ENCODE measurements around the gene GNAI1.

GNAI1 gene

DNA sequence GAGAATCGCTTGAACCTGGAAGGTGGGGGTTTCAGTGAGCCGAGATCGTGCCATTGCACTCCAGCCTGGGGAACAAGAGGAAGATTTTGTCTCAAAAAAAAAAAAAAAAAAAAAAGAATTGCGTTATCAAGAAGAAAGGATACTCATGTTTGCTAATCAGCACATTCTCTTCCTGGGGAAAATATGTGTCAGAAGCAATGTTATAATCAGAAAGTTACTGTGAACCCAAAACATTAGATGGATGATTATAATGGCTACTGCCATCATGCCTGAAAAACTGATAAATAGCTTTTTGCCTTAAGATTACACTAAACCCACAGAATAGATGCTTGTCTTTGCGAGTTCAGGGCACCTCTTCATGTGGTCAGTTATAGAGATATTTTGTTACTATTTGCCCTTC lies 24.3 kb upstream of the GNAI1 start:
- Histone ChIP-seq H4K20me1 (ENCODE audit: insufficient read depth, low read length) (no peaks in the 10 kb centered on the region), H3K79me2 (ENCODE audit: insufficient read depth, low read length) (no peaks in the 10 kb centered on the region), H3K4me3 (ENCODE audit: low read depth in 1 of 2, low read length in 2 of 2) (no peak overlapping the region), H3K4me2 (ENCODE audit: insufficient read depth, low read length) (no peak overlapping the region), H3K9me3 (ENCODE audit: insufficient read depth, low read length, severe bottlenecking) (no peaks in the 10 kb centered on the region), H3K27ac (ENCODE audit: low read length) (no peak overlapping the region), H2AFZ (ENCODE audit: low read depth, low read length) (no peak overlapping the region), H3K27me3 (ENCODE audit: insufficient read depth, low read length, poor library complexity) (no peaks in the 10 kb centered on the region), H3K36me3 (ENCODE audit: insufficient read depth, low read length) (no peaks in the 10 kb centered on the region), H3K9ac (ENCODE audit: low read depth, low read length) (no peak overlapping the region), H3K4me1 (ENCODE audit: insufficient read depth, low read length) (peaks cover 30% of the 10 kb centered on the region)
- TF ChIP-seq, protein P1, sequence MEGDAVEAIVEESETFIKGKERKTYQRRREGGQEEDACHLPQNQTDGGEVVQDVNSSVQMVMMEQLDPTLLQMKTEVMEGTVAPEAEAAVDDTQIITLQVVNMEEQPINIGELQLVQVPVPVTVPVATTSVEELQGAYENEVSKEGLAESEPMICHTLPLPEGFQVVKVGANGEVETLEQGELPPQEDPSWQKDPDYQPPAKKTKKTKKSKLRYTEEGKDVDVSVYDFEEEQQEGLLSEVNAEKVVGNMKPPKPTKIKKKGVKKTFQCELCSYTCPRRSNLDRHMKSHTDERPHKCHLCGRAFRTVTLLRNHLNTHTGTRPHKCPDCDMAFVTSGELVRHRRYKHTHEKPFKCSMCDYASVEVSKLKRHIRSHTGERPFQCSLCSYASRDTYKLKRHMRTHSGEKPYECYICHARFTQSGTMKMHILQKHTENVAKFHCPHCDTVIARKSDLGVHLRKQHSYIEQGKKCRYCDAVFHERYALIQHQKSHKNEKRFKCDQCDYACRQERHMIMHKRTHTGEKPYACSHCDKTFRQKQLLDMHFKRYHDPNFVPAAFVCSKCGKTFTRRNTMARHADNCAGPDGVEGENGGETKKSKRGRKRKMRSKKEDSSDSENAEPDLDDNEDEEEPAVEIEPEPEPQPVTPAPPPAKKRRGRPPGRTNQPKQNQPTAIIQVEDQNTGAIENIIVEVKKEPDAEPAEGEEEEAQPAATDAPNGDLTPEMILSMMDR (IDR thresholded peaks at IDR 0.05; ENCODE audit: borderline replicate concordance, extremely low read depth, low read length, poor library complexity, severe bottlenecking), result no peak
- DNase-seq (no peak), ATAC-seq (ENCODE audit: insufficient read depth, low read depth) (no peak)

DNA sequence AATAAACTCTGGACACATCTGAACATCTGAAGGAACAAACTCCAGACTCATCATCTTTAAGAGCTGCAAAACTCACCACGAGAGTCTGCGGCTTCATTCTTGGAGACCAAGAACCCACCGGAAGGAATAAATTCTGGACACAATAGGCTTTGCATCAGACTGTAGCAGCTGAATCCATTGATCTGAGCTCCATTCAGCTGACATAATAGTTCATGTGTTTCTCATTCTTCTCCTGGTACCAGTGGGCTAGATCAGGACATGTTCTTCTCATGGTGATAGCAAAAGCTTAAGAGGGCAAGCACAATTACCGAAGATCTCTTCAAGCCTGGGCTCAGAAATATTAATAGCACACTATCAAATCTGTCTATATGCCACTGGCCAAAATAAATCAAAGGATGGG lies 20.5 kb upstream of the GNAI1 start:
- no peak for ATAC-seq (ENCODE audit: insufficient read depth, low read depth)
- Histone ChIP-seq H3K36me3 (ENCODE audit: insufficient read depth, low read length) (no peaks in the 10 kb centered on the region), H2AFZ (ENCODE audit: low read depth, low read length) (no peak overlapping the region), H3K9me3 (ENCODE audit: insufficient read depth, low read length, severe bottlenecking) (no peaks in the 10 kb centered on the region), H3K9ac (ENCODE audit: low read depth, low read length) (no peak overlapping the region), H3K27ac (ENCODE audit: low read length) (no peak overlapping the region), H3K79me2 (ENCODE audit: insufficient read depth, low read length) (no peaks in the 10 kb centered on the region), H3K4me1 (ENCODE audit: insufficient read depth, low read length) (no peaks in the 10 kb centered on the region), H3K4me3 (ENCODE audit: low read depth in 1 of 2, low read length in 2 of 2) (no peak overlapping the region), H3K4me2 (ENCODE audit: insufficient read depth, low read length) (no peak overlapping the region), H3K27me3 (ENCODE audit: insufficient read depth, low read length, poor library complexity) (no peaks in the 10 kb centered on the region), H4K20me1 (ENCODE audit: insufficient read depth, low read length) (no peaks in the 10 kb centered on the region)
- TF ChIP-seq EZH2 (IDR thresholded peaks at IDR 0.05; ENCODE audit: borderline replicate concordance, low read depth, low read length, severe bottlenecking), result no peak
- TF ChIP-seq, protein P1 (IDR thresholded peaks at IDR 0.05; ENCODE audit: borderline replicate concordance, extremely low read depth, low read length, poor library complexity, severe bottlenecking), result no peak
- no peak for DNase-seq

DNA sequence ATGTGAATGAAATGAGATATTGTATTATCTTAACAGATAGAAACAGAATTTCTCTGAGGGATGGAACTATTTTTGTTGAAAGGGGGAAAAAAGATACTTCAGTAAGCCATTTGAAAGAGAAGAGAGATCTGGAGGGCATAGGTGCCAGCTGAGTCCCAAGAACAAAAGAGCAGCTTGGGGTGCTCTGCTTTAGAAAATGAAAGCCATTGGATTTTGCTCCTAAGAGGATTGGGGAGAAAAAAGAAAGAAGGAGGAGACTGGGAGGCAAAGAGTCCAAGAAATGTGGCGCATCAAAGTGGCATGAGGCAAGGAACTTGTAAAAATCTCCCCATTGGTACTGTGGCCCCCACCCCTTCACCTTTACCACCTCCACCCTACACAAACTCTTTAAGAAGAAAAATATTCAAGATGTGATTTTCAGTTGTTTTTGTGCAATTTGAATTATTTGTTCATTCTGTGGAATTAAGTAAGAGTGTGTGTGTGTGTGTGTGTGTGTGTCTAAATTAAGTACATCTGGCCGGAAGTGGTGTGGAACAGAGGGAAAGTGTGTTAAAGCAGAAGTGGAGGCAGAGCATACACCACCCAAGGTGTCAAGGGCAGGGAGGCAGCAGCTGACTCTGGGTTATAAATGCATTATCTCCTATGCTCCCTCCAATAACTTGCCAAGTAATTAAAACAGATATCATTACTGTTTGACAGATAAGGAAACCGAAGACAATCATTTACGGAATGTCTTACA lies 9.9 kb upstream of the GNAI1 start:
- H3K79me2 ChIP-seq (ENCODE audit: insufficient read depth, low read length), result no peaks in the 10 kb centered on the region
- no peak overlapping the region for H3K27ac ChIP-seq (ENCODE audit: low read length)
- H4K20me1 ChIP-seq (ENCODE audit: insufficient read depth, low read length), result no peaks in the 10 kb centered on the region
- no peak overlapping the region for H3K9ac ChIP-seq (ENCODE audit: low read depth, low read length)
- no peaks in the 10 kb centered on the region for H3K27me3 ChIP-seq (ENCODE audit: insufficient read depth, low read length, poor library complexity)
- DNase-seq (peak; percentile 15), ATAC-seq (ENCODE audit: insufficient read depth, low read depth) (peak; percentile 50; the same call in 1 of the 3 replicates)
- H3K36me3 ChIP-seq (ENCODE audit: insufficient read depth, low read length), result no peaks in the 10 kb centered on the region
- H3K4me1 ChIP-seq (ENCODE audit: insufficient read depth, low read length), result peaks cover 11% of the 10 kb centered on the region; the same call in 1 of the 2 replicates
- H3K9me3 ChIP-seq (ENCODE audit: insufficient read depth, low read length, severe bottlenecking), result no peaks in the 10 kb centered on the region
- H3K4me3 ChIP-seq (ENCODE audit: low read depth in 1 of 2, low read length in 2 of 2), result no peak overlapping the region
- no peak overlapping the region for H3K4me2 ChIP-seq (ENCODE audit: insufficient read depth, low read length)
- TF ChIP-seq, protein P1 (IDR thresholded peaks at IDR 0.05; ENCODE audit: borderline replicate concordance, extremely low read depth, low read length, poor library complexity, severe bottlenecking), result no peak
- no peak for TF ChIP-seq EZH2 (IDR thresholded peaks at IDR 0.05; ENCODE audit: borderline replicate concordance, low read depth, low read length, severe bottlenecking)
- no peak overlapping the region for H2AFZ ChIP-seq (ENCODE audit: low read depth, low read length)
